Measurements from ENCODE around the gene TBC1D19.
"Not testable (repeated sequence)": the region's sequence is repeated elsewhere in the genome, so short reads cannot be mapped to it uniquely, and the experiment has no call there.

The TBC1D19 gene

GRCh38 chr4:26583865-26584652 is at the start of gene TBC1D19:
TBC1D19 (plus strand) TSS chr4:26584084; CDS start chr4:26584194, 110 bp downstream.
- peak; percentile 96 for ATAC-seq

GRCh38 chr4:26542991-26543390 is 40.9 kb upstream of the TBC1D19 start:
- no peak for ATAC-seq

- ATAC-seq: no peak
Measured at GRCh38 chr4:26544421-26544820, 39.5 kb upstream of the TBC1D19 start.

- ATAC-seq: not testable (repeated sequence)
Measured at GRCh38 chr4:26548379-26548778, 35.5 kb upstream of the TBC1D19 start.

GRCh38 chr4:26557164-26557563 is 26.7 kb upstream of the TBC1D19 start:
- ATAC-seq: no peak

GRCh38 chr4:26558166-26558895 is 25.6 kb upstream of the TBC1D19 start:
- no peak for ATAC-seq

GRCh38 chr4:26566133-26566532 is 17.8 kb upstream of the TBC1D19 start:
- no peak for ATAC-seq

GRCh38 chr4:26568446-26568994 is 15.4 kb upstream of the TBC1D19 start:
- ATAC-seq: no peak

GRCh38 chr4:26570596-26570995 is 13.3 kb upstream of the TBC1D19 start:
- no peak for ATAC-seq

- no peak for ATAC-seq
Measured at GRCh38 chr4:26573389-26573794, 10.5 kb upstream of the TBC1D19 start.

- ATAC-seq: no peak
Measured at GRCh38 chr4:26574563-26574962, 9.3 kb upstream of the TBC1D19 start.

- no peak for ATAC-seq
Measured at GRCh38 chr4:26576231-26576739, 7.6 kb upstream of the TBC1D19 start.

- no peak for ATAC-seq
Measured at GRCh38 chr4:26577066-26577465, 6.8 kb upstream of the TBC1D19 start.

GRCh38 chr4:26579169-26579568 is 4.7 kb upstream of the TBC1D19 start:
- ATAC-seq: no peak

- ATAC-seq: not testable (repeated sequence)
Measured at GRCh38 chr4:26581341-26581740, 2.5 kb upstream of the TBC1D19 start.

- peak; percentile 84 to 88 for ATAC-seq
Measured at GRCh38 chr4:26583538-26583864, 383 bp upstream of the TBC1D19 start.

- no peak for ATAC-seq
Measured at GRCh38 chr4:26584725-26585124, 841 bp downstream of the TBC1D19 start.

GRCh38 chr4:26589705-26590104 is 5.8 kb downstream of the TBC1D19 start:
- no peak for ATAC-seq

GRCh38 chr4:26590639-26591038 is 6.8 kb downstream of the TBC1D19 start:
- ATAC-seq: no peak

- not testable (repeated sequence) for ATAC-seq
Measured at GRCh38 chr4:26593557-26593956, 9.7 kb downstream of the TBC1D19 start.

- no peak for ATAC-seq
Measured at GRCh38 chr4:26594371-26594770, 10.5 kb downstream of the TBC1D19 start.

GRCh38 chr4:26594778-26595177 is 10.9 kb downstream of the TBC1D19 start:
- no peak for ATAC-seq

- no peak for ATAC-seq
Measured at GRCh38 chr4:26596843-26597242, 13.0 kb downstream of the TBC1D19 start.

- ATAC-seq: no peak
Measured at GRCh38 chr4:26601204-26601603, 17.3 kb downstream of the TBC1D19 start.

All from activated CD4-positive, CD25-positive, alpha-beta regulatory T cell treated with anti-CD3 and anti-CD28 coated beads, Interleukin-2, amount 50 U/mL, for 24 hours (primary cell).